H9 (cell line): ENCODE data around the gene LINS1. TPM values are rescaled to one million over a fixed set of nuclear protein-coding genes. Genes with fewer than 3 reads are reported as not detected.

Experiments
- DNase-seq: peaks from one replicate; pipeline ENCODE4 v3.0.0-alpha.2; 2017
- H2AFZ ChIP-seq: one replicate; pipeline ENCODE4 v1.6.1; 2013; ENCODE audit warnings: mild to moderate bottlenecking, low read length, control low read depth, moderate library complexity
- H2AK5ac ChIP-seq: 2 replicates; pipeline ENCODE4 v1.6.1; 2013; ENCODE audit warnings: low read length, control low read depth, mixed read lengths; ENCODE audit not compliant: insufficient read length
- H2BK120ac ChIP-seq: one replicate; pipeline ENCODE4 v1.6.1; 2013; ENCODE audit warnings: low read depth, mild to moderate bottlenecking, low read length, control low read depth, inconsistent platforms; ENCODE audit not compliant: poor library complexity, severe bottlenecking
- H2BK12ac ChIP-seq: 2 replicates; pipeline ENCODE4 v1.6.1; 2013; ENCODE audit warnings: low read length, control low read depth, mixed read lengths, low read depth; ENCODE audit not compliant: insufficient read length
- H2BK15ac ChIP-seq: 2 replicates; pipeline ENCODE4 v1.6.1; 2013; ENCODE audit warnings: low read depth, low read length, control low read depth
- H2BK20ac ChIP-seq: one replicate; pipeline ENCODE4 v1.6.1; 2013; ENCODE audit warnings: low read depth, mild to moderate bottlenecking, low read length, control low read depth, inconsistent platforms; ENCODE audit not compliant: poor library complexity, severe bottlenecking
- H2BK5ac ChIP-seq: 2 replicates; pipeline ENCODE4 v1.6.1; 2013; ENCODE audit warnings: low read length, control low read depth, mixed read lengths; ENCODE audit not compliant: insufficient read length
- H3K14ac ChIP-seq: 2 replicates; pipeline ENCODE4 v1.6.1; 2013; ENCODE audit warnings: low read length, control low read depth; ENCODE audit not compliant: insufficient read depth
- H3K18ac ChIP-seq: 2 replicates; pipeline ENCODE4 v1.6.1; 2013; ENCODE audit warnings: low read depth, mild to moderate bottlenecking, mixed read lengths, low read length, control low read depth; ENCODE audit not compliant: insufficient read length
- H3K23ac ChIP-seq: 2 replicates; pipeline ENCODE4 v1.6.1; 2013; ENCODE audit warnings: low read length, control low read depth, mixed read lengths, low read depth; ENCODE audit not compliant: insufficient read length
- H3K23me2 ChIP-seq: 2 replicates; pipeline ENCODE4 v1.6.1; 2013; ENCODE audit warnings: low read depth, mild to moderate bottlenecking, mixed read lengths, low read length, control low read depth; ENCODE audit not compliant: insufficient read length, poor library complexity, severe bottlenecking
- H3K27ac ChIP-seq: 2 replicates; pipeline ENCODE4 v1.5.1; 2013; ENCODE audit warnings: low read length, control low read depth, mixed read lengths, low read depth; ENCODE audit not compliant: insufficient read length
- H3K27me3 ChIP-seq: 2 replicates; pipeline ENCODE4 v1.6.1; 2013; ENCODE audit warnings: low read length, control low read depth, inconsistent platforms; ENCODE audit not compliant: insufficient read depth
- H3K4ac ChIP-seq: 2 replicates; pipeline ENCODE4 v1.6.1; 2013; ENCODE audit warnings: low read depth, mild to moderate bottlenecking, control low read depth, inconsistent platforms, low read length, moderate library complexity
- H3K4me1 ChIP-seq: 2 replicates; pipeline ENCODE4 v1.6.1; 2013; ENCODE audit warnings: low read length, control low read depth, inconsistent platforms; ENCODE audit not compliant: insufficient read depth
- H3K4me2 ChIP-seq: 2 replicates; pipeline ENCODE4 v1.6.1; 2013; ENCODE audit warnings: low read length, control low read depth, mixed read lengths; ENCODE audit not compliant: insufficient read length, insufficient read depth
- H3K56ac ChIP-seq: 2 replicates; pipeline ENCODE4 v1.6.1; 2013; ENCODE audit warnings: low read depth, mild to moderate bottlenecking, mixed read lengths, low read length, control low read depth; ENCODE audit not compliant: insufficient read length
- H3K79me1 ChIP-seq: 2 replicates; pipeline ENCODE4 v1.6.1; 2013; ENCODE audit warnings: low read depth, mild to moderate bottlenecking, moderate library complexity, low read length, control low read depth, inconsistent platforms; ENCODE audit not compliant: insufficient read depth, poor library complexity, severe bottlenecking
- H3K79me2 ChIP-seq: 2 replicates; pipeline ENCODE4 v1.6.1; 2013; ENCODE audit warnings: low read length, control low read depth, inconsistent platforms; ENCODE audit not compliant: insufficient read depth
- H3K9ac ChIP-seq: 2 replicates; pipeline ENCODE4 v1.6.1; 2013; ENCODE audit warnings: low read length, control low read depth, mixed read lengths; ENCODE audit not compliant: insufficient read length; ENCODE audit errors: extremely low read depth
- H3K9me3 ChIP-seq: one replicate; pipeline ENCODE4 v1.6.1; 2013; ENCODE audit warnings: low read depth, low read length, inconsistent platforms; ENCODE audit not compliant: control insufficient read depth
- H3T11ph ChIP-seq: one replicate; pipeline ENCODE4 v1.6.1; 2013; ENCODE audit warnings: mild to moderate bottlenecking, low read length, control low read depth, inconsistent platforms
- H4K20me1 ChIP-seq: one replicate; pipeline ENCODE4 v1.6.1; 2013; ENCODE audit not compliant: control insufficient read depth, insufficient read length, insufficient read depth
- H4K5ac ChIP-seq: 2 replicates; pipeline ENCODE4 v1.6.1; 2013; ENCODE audit warnings: low read depth, mild to moderate bottlenecking, mixed read lengths, low read length, control low read depth; ENCODE audit not compliant: insufficient read length
- H4K8ac ChIP-seq: replicated peaks from 2 replicates; pipeline ENCODE4 v1.6.1; 2013; ENCODE audit warnings: low read length, control low read depth, mixed read lengths, low read depth; ENCODE audit not compliant: insufficient read length
- H4K91ac ChIP-seq: 2 replicates; pipeline ENCODE4 v1.6.1; 2013; ENCODE audit warnings: low read depth, mild to moderate bottlenecking, moderate library complexity, mixed read lengths, low read length, control low read depth; ENCODE audit not compliant: insufficient read length
- H3K27ac Mint-ChIP-seq, 3 experiments: 2 replicates in 2 of 3; 3 replicates in 1 of 3; pipeline ENCODE4 v1.8.0; 2020 to 2021; ENCODE audit warnings: mixed read lengths in 3 of 3, mild to moderate bottlenecking in 1 of 3, moderate library complexity in 1 of 3
- H3K27me3 Mint-ChIP-seq: 2 replicates; pipeline ENCODE4 v1.8.0; 2021; ENCODE audit warnings: low read depth, mild to moderate bottlenecking, moderate library complexity, mixed read lengths
- H3K36me3 Mint-ChIP-seq, 3 experiments: 2 replicates in 2 of 3; 3 replicates in 1 of 3; pipeline ENCODE4 v1.8.0; 2020 to 2021; ENCODE audit warnings: low read depth in 3 of 3, mixed read lengths in 3 of 3; ENCODE audit not compliant: insufficient read depth in 1 of 3
- H3K4me1 Mint-ChIP-seq, 2 experiments: 2 replicates each; pipeline ENCODE4 v1.8.0; 2020; ENCODE audit warnings: mixed read lengths in 2 of 2
- H3K4me3 Mint-ChIP-seq, 2 experiments: 2 replicates in 1 of 2; 3 replicates in 1 of 2; pipeline ENCODE4 v1.8.0; 2020 to 2021; ENCODE audit warnings: mild to moderate bottlenecking in 2 of 2, mixed read lengths in 2 of 2, moderate library complexity in 1 of 2
- H3K9me3 Mint-ChIP-seq, 2 experiments: 2 replicates in 1 of 2; 3 replicates in 1 of 2; pipeline ENCODE4 v1.8.0; 2020; ENCODE audit warnings: mild to moderate bottlenecking in 2 of 2, mixed read lengths in 2 of 2, moderate library complexity in 1 of 2
- CTCF ChIP-seq: fragments of 200-600 bp; sonication (generic); conservative IDR thresholded peaks from 3 replicates; pipeline ENCODE4 v1.8.0; 2021; ENCODE audit warnings: antibody characterized with exemption, mild to moderate bottlenecking
- WGBS: extraction: QIAGEN DNeasy Blood & Tissue Kit; methylation state at CpG from one replicate; pipeline ENCODE4 v1.1.7; 2013; ENCODE audit warnings: missing lambda C conversion rate, low lambda C conversion rate, mixed read lengths; ENCODE audit not compliant: insufficient read length; ENCODE audit errors: extremely low coverage; 5-methylcytosine and 5-hydroxymethylcytosine counted together
- total RNA-seq: library from RNA; stranded (reverse); gene quantifications from 2 replicates; pipeline ENCODE4 v1.2.1, GENCODE V29; 2021

Gene LINS1
- total RNA-seq, 1 experiment from 2014 or later = 8.8 TPM

- Histone ChIP-seq H2BK120ac (no peak overlapping the region), H3K23me2 (no peaks in the 10 kb centered on the region), H4K5ac (no peak overlapping the region), H2AFZ (no peak overlapping the region), H2BK15ac (no peak overlapping the region), H3K27ac (no peak overlapping the region), H3T11ph (no peak overlapping the region), H2BK12ac (no peak overlapping the region), H3K4me2 (no peak overlapping the region), H3K23ac (no peak overlapping the region), H3K27me3 (no peaks in the 10 kb centered on the region), H4K91ac (no peak overlapping the region), H3K79me2 (no peaks in the 10 kb centered on the region), H4K8ac (no peak overlapping the region), H3K4ac (no peak overlapping the region), H3K18ac (no peak overlapping the region), H4K20me1 (no peaks in the 10 kb centered on the region), H2BK20ac (no peak overlapping the region), H2AK5ac (no peak overlapping the region), H3K9me3 (no peaks in the 10 kb centered on the region), H3K56ac (no peak overlapping the region), H3K4me1 (no peaks in the 10 kb centered on the region), H3K9ac (no peak overlapping the region), H2BK5ac (no peak overlapping the region), H3K79me1 (no peaks in the 10 kb centered on the region), H3K14ac (no peak overlapping the region)
- Mint-ChIP-seq H3K36me3 (peaks cover 4 to 16% (median 5%) of the 10 kb centered on the region in 3 experiments; a peak in 4 of 7 replicates), H3K27ac (no peak overlapping the region), H3K27me3 (no peaks in the 10 kb centered on the region), H3K4me1 (no peaks in the 10 kb centered on the region), H3K9me3 (no peaks in the 10 kb centered on the region), H3K4me3 (no peak overlapping the region)
- WGBS = no CpG with 5 or more reads among the region's 3 CpGs
- TF ChIP-seq CTCF = no peak
- no peak for DNase-seq
These were observed 31.7 kb downstream of the LINS1 start for GRCh38 chr15:100570275-100570674.
